GM18508 (cell line): ENCODE results near the gene ARHGEF19.
"Not testable (repeated sequence)": the region's sequence is repeated elsewhere in the genome, so short reads cannot be mapped to it uniquely, and the experiment has no call there.

Source experiments
- ATAC-seq: cut with Tn5 transposase; IDR thresholded peaks from one replicate; pipeline ENCODE4 v1.9.1; 2021; ENCODE audit warnings: moderate number of reproducible peaks; ENCODE audit not compliant: insufficient read depth, unreplicated experiment

The ARHGEF19 gene

DNA sequence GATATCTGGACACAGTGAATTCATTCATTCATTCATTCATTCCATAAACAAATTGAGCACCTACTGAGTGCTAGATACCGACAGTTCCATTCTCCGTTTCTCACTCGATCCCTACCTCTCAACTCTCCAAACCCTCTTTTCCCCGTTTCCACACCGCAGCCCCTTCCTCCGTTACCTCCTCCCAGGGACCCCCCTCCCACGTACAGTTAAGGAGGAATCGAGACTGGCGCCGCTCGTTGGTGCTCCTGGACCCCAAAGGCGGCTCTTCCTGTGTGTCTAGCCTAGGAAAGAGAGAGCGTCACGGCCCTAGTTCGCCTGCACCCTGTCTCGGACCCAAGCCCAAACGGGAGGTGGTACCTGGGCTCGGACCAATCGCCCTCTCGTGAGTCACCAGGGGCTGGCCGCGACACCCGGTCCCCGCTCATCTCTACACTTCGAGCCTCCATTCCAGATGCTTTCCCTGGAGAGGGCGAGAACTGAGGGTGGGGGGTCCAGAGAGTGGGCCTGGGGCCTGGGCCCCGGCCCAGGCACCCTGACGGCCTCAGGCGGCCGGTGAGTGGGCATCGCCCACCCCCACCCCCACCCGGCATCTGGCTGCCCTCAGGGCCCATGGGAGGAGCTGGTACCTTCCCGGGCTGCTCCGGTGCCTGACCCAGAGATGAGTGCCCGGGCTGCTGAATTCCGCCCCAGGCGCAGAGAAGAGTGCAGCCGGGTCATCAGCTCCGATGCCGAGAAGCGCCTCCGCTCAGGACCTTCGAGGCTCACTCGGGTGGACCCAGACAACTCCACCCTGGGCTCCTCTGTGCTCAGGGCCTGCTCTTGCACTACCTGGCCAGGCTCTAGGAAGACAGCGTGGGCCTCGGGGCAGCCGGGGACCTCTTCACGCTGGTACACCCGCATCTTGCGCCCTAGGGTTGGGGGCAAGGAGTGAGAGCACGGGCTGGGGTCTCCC, 4.9 kb downstream of the ARHGEF19 start:
- ATAC-seq, result no peak

DNA sequence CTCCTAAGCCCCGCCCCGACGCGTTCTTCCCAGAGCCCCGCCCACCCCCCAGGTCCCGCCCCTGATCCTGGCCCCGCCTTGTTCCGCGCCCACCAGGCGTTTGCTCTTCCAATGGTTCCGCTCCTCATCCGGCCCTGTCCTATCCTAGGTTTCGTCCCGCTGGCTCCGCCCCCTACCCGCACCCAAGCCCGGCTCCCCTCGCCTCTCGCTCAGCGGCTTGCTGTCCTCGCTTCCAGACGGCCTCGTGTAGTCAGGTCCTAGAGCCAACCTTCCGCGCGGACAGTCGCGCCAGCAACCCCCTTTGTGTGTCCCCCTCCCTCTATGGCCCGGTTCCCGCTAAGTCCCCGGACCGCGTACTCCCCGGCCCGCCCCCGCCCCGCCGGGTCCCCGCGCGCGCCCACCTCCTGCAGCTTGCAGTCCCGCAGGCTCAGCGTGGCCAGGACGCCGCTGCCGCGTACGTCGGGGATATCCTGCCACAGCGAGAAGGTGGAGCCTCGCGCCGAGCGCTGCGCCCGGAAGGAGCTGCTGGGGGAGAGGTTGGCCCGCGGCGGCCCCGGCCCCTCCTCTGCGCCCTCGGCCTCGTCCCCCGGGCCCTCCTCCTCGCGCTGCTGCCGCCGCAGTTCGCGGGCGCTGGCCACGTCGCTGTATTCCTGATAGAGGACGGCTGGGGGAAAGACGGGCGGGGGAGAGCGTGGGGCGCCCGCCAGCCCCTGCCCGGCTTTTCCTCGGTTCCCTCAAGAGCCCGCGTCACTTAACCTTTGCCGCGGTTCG, 5.7 kb downstream of the ARHGEF19 start:
- ATAC-seq, result no peak

DNA sequence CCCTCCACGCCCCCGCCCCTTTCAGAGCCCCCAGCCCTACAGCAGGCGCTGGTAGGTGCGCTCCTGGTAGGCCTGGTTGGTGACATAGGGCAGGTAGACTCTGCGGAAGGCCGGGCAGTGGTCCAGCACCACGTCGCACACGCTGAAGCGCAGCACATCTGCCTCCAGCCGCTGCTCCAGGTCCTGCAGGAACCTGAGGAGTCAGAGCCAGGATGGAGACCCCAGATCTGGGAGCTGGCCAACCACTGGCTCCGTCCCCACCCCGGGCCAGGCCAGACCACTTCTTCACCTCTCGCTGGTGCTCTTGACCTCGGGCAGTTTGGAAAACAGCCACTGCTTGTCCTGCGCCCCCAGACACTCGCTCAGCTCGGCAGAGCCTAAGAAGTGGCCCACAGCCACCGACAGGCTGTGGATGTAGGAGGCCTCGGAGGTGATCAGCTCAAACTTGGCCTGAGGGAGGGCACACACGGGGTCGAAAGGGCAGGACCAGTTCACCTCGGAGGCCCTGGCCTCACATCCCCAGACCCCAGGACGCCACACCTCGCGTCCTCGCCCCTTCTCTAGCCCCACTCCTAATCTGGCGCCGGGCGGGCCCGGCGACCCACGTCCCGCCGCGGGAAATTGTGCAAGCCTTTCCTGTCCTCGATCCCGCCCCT, 6.4 kb downstream of the ARHGEF19 start:
- ATAC-seq, result no peak

DNA sequence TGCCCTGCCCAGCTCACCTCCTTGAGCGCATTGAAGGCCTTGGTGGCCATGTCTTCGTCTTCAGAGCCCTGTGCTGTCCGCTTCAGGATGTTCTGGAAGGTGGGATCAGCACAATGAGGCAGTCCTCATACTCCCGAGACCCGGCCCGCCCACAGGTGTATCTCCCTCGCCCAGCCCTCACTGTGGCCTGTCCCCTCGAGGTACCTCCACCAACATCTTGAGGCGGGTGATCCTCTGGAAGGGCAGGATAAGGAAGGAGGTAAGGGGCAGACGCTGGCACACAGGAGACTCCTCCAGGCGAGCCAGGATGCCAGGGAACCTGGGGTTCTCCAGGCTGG, 7.1 kb downstream of the ARHGEF19 start:
- no peak for ATAC-seq

DNA sequence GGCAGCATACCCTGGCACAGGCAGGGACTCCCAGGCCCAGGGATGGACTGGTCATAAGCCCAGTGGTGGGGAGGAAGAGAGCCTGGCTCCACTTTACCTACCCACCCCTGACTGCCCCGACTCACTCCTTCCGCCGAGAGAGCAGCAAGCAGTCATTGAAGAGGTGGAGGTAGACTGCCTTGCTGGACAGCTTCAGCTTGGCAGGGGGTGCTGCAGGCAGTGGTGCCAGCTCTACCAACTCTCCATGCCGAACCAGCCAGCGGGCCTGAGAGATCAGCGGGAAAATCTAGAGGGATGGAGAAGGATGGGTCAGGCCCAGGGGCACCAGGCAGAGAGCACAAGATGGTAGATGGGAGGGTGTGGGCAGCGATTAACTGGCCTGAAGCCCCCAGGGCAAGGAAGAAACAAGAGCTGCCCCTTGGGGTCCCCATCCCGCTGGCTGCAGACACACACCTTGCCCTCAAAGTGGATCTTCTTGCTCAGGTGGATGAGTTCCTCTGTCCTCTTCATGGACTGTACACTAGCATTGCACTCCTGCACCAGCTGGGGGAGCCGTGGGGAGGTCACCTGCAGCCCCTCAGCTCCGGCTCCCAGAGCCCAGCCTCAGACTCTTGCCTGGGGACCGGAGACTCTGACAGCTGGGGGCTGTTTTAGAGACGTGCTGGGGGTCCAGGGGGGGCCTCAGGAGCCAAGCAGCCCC, 7.7 kb downstream of the ARHGEF19 start:
- no peak for ATAC-seq

DNA sequence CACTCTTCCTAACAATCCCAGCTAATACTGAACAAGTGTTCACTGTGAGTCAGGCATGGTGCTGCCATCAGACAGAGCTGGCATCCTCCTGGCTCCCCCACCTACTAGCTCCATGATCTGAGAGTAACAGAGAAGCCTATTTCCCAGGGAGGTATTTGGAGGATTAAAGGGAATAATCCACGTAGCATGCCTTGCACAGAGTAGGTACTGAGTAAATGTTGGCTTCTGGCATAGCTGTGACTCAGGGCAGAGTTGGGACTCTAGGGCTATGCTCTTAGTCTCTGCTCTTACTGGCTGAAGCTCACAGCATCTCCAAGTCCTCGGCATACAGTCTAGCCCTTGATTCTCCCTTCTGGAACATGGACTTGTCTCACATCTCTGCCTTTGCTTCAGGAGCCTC, 8.2 kb downstream of the ARHGEF19 start:
- no peak for ATAC-seq

DNA sequence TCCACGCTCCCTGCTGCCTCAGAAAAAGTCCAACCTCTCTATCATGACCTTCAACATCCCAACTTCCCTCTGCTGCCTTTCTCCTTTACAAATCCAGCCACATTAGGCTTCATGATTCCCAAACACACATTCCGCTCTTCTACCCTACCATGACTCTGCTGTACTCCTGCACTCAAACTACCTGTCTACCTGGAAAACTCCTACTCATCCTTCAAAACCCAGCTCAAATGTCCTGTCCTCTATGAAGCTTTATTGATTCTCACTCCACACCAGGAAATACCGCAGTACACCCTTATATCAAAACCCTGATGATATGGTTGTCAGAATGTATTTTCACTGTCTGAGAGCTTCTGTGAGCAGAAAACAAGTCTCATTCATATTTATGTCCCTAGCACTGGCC, 8.9 kb downstream of the ARHGEF19 start:
- no peak for ATAC-seq

DNA sequence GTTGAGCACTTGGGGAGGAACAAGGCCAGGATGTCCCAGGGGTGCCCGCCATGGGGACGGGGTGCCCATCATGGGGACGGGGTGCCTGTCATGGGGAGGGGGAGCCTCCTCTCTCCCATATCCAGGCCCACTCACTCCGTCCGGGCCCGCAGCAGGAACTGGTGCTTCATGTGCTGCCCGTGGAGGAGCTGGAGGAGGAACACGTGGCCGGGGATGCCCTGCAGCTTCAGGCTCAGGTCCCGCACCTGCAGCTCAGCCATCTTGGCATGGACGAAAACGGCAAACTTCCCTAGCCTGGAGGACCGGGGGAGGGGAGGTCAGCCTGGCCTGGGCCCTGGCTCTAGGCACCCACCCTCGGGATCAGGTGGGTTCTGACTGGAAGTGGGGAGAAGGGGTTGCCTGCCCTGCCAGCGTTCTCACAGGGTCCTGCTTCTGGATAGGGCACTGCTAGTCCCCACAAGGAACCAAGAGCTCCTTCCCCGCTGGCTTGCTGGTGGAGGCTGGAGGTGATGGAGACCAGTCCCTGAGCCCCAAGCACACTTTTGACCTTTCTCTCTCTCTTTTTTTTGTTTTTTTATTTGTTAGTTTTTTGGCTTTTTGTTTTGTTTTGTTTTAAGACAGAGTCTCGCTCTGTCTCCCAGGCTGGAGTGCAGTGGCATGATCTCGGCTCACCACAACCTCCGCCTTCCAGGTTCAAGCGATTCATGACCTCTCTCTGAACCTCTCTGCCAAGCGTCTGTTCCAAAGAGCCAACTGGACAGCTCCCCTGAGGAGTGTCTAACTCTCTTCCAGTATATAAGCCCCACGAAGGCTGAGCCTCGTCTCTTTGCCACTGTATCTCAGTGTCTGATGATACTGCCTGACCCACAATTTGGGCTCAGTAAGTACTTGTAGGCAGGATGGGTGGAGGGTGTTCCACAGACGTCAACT, 9.9 kb downstream of the ARHGEF19 start:
- ATAC-seq, result no peak

DNA sequence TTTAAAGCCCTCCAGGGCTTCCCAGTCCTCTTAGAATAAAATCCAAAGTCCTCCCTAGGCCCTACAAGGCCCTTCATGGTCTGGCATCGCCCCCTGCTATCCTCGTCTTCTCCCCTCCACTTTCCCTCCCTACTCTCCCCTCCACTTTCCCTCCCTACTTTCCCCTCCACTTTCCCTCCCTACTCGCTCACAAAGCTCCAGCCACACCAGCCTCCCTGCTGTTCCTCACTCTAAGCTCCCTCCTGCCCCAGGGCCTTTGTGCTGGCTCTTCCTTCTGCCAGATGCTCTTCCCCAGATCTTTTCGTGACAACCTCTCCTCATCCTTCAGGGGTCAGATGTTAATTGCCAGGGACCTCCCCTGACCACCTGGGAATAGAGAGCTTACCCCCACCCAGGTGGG, 12.8 kb downstream of the ARHGEF19 start:
- no peak for ATAC-seq

DNA sequence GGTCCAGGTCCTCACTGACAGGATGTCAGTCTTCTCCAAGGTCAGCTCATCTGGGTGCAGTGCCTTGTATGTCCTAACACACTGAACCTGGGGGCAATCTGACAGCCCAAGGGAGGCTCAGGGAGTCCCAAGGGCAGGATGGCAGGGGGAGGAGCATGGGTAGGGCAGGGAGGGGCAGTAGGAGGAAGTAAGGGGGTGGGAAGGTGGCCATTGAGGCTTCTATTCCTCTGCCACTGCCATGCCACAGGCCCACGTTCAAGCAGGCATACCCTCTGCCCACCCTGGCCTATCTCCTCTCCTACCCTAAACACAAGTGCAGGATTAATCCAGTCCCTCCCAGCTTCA, 13.3 kb downstream of the ARHGEF19 start:
- no peak for ATAC-seq

DNA sequence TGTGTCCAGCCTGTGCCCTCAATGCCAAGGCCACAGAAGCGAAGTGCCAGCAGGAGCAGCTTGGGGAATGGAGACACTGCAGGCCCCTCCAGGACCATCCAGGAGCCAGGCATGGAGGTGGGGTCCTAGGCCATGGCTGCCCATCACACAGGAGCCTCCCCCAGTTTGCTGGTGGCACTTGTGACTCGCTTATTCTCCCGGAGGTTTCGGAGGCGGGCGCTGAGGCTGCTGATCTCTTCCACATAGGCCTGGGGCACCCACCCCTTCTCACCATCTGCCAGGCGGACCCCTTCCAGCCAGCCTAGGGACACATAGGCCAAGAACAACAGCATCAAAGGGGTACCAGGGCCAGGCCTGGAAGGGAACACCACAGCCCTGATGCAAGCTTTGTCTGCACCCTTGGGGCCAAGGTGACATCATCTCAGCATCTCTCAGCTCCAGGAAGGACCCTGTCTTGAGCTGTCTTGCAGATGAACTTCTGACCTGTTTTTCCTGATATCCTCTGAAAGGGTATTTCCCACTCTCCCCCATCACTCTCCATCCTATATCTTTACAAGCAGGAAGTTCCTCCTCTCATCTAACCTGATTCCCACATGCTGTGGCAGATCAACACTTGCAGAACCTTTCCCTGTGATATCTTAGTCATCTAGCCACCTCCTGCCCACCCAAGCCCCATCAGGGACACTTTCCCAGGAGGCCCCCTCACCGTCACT, 13.9 kb downstream of the ARHGEF19 start:
- no peak for ATAC-seq

DNA sequence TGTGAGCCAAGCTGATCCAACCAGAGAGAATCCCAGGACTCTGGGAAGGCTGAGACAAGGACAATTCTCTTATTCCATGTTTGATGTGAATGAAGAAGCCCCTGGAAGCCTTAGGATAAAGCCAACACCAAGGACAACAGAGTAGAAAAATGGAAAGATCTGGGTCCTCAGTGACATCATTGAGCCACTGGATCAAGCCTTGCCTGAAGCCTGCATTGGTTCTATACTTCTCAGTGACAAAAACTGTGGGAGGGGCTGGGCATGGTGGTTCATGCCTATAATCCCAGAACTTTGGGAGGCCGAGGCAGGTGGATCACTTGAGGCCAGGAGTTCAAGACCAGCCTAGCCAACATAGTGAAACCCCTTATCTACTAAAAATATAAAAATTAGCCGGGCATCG, 15.6 kb downstream of the ARHGEF19 start:
- no peak for ATAC-seq

DNA sequence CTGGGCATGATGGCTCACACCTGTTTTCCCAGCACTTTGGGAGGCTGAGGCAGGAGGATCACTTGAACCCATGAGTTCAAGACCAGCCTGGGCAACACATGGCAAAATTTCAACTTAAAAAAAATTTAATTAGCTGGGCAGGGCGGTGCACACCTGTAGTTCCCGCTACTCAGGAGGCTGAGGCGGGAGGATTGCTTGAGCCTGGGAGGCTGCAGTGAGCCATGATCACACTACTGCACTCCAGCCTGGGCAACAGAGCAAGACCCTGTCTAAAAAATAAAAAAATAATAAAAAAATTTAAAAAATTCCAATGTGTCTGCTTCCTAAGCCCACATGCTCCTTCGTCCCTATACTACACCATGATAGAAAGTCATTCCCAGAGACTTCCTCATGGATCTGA, 16.3 kb downstream of the ARHGEF19 start:
- ATAC-seq, result not testable (repeated sequence)

DNA sequence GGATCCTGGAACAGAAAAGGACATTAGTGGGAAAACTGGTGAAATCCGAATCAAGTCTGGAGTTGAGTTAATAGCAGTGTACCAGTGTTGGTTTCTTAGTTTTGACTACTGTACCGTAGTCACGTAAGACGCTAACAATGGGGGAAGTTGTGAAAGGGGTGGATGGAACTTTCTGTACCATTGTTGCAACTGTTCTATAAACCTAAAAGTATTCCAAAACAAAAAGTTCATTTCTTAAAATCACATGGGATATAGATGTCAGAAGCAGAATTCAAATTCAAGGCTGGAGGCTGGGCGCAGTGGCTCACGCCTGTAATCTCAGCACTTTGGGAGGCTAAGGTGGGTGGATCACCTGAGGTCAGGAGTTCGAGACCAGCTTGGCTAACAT, 16.9 kb downstream of the ARHGEF19 start:
- no peak for ATAC-seq

DNA sequence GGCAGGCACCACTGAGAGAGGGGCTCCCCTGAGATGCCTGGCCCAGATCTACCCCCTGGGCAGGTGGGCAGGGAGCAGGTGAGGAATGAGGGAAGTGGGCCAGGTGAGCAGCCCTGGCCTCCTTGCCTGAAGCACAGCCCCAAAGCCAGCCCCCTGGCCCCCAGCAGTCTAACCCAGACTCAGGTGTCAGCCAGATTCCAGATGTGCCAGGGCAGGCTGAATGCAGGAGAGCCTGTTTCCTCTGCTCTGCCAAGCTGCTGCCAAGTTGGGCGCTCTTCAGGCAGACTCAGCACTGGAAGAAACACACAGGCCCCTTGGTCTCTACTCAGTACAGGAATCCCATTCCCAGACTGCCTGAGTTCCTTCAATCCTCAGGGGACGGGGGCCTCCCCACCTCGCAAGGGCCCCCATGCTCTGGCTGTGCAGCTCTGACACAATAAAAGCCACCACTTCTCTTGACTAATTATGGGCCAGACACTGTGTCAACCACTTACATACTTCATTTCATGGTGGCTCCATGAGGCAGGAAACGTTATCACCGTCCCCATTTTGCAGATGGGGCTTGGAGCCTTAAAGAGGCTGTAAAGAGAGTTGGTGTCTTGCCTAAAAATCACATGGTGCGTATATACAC, 20.4 kb downstream of the ARHGEF19 start:
- no peak for ATAC-seq

DNA sequence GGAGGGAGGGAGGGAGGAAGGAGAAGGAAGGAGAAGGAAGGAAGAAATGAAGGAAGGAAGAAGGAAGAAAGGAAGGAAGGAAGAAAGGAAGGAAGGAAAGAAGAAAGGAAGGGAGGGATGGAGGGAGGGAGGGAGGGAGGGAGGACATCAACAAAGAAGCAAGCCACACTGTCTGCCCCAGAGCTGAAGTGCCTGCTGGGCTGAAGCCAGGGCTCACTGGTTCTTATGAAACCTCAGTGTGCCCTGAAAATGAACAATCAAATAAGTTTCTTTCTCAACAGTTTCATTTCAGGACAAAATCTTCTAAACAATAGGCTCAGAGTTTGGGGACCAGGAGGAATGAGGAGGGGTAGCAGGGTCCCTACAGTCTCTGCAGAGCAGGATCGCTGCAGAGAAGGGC, 21.1 kb downstream of the ARHGEF19 start:
- ATAC-seq, result no peak

DNA sequence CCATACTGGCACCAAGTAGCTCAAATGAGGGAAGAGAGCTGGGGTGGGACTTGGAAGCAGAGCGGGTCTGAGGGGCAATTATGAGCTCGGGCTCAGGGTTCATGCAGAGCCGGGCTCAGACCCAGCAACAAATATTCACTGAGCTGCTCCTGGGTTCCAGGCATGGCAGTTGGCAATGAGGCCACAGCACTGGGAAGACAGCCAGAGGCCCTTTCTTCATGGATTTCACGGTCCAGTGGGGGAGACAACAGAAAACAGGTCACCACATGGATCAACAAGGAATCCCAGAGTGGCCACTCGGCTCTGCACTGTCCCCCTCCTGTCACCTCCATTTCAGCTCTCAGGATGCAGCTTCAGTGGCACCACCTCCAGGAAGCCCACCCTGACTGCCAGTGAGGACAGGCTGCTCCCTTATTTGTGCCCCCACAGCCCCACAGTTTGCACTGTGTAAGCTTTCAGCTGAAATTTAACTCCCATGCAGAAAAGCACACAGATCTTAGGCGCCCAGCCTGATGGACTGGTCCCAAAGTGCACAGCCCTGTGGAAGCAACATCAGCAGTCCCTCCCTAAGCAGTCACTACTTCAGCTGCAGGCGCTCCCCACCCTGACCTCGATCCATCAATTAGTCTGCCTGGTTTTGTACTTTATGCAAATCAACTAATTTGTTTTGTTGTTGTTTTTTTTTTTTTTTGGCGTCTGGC, 22.4 kb downstream of the ARHGEF19 start:
- ATAC-seq, result no peak

DNA sequence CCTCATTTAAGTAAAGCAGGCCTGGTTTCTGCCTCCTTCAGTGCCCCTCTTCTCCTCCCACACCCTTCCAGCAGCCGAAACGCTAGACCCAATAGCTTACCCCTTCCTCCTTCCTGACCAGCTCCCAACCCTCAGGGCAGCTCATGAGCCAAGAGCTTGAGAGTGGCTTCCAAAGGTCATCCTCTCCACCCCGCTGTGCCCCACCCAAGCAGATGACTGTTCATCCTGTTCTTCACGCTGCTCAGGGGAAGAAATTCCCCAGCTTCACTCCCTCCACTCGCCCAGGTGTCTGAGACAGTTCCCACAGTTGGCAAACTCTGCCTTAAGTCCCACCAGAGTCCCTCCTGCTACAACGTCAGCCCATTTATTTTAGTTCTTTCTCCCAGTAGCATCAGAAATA, 23.4 kb downstream of the ARHGEF19 start:
- no peak for ATAC-seq
